H9 (cell line): Measurements from ENCODE around the gene MPP2. TPM values are rescaled to one million over a fixed set of nuclear protein-coding genes. Genes with fewer than 3 reads are reported as not detected.

Source experiments
- DNase-seq: peaks from one replicate; pipeline ENCODE4 v3.0.0-alpha.2; 2017
- H2AFZ ChIP-seq: one replicate; pipeline ENCODE4 v1.6.1; 2013; ENCODE audit warnings: mild to moderate bottlenecking, low read length, control low read depth, moderate library complexity
- H2AK5ac ChIP-seq: 2 replicates; pipeline ENCODE4 v1.6.1; 2013; ENCODE audit warnings: low read length, control low read depth, mixed read lengths; ENCODE audit not compliant: insufficient read length
- H2BK120ac ChIP-seq: one replicate; pipeline ENCODE4 v1.6.1; 2013; ENCODE audit warnings: low read depth, mild to moderate bottlenecking, low read length, control low read depth, inconsistent platforms; ENCODE audit not compliant: poor library complexity, severe bottlenecking
- H2BK12ac ChIP-seq: 2 replicates; pipeline ENCODE4 v1.6.1; 2013; ENCODE audit warnings: low read length, control low read depth, mixed read lengths, low read depth; ENCODE audit not compliant: insufficient read length
- H2BK15ac ChIP-seq: 2 replicates; pipeline ENCODE4 v1.6.1; 2013; ENCODE audit warnings: low read depth, low read length, control low read depth
- H2BK20ac ChIP-seq: one replicate; pipeline ENCODE4 v1.6.1; 2013; ENCODE audit warnings: low read depth, mild to moderate bottlenecking, low read length, control low read depth, inconsistent platforms; ENCODE audit not compliant: poor library complexity, severe bottlenecking
- H2BK5ac ChIP-seq: 2 replicates; pipeline ENCODE4 v1.6.1; 2013; ENCODE audit warnings: low read length, control low read depth, mixed read lengths; ENCODE audit not compliant: insufficient read length
- H3K14ac ChIP-seq: 2 replicates; pipeline ENCODE4 v1.6.1; 2013; ENCODE audit warnings: low read length, control low read depth; ENCODE audit not compliant: insufficient read depth
- H3K18ac ChIP-seq: 2 replicates; pipeline ENCODE4 v1.6.1; 2013; ENCODE audit warnings: low read depth, mild to moderate bottlenecking, mixed read lengths, low read length, control low read depth; ENCODE audit not compliant: insufficient read length
- H3K23ac ChIP-seq: 2 replicates; pipeline ENCODE4 v1.6.1; 2013; ENCODE audit warnings: low read length, control low read depth, mixed read lengths, low read depth; ENCODE audit not compliant: insufficient read length
- H3K23me2 ChIP-seq: 2 replicates; pipeline ENCODE4 v1.6.1; 2013; ENCODE audit warnings: low read depth, mild to moderate bottlenecking, mixed read lengths, low read length, control low read depth; ENCODE audit not compliant: insufficient read length, poor library complexity, severe bottlenecking
- H3K27ac ChIP-seq: 2 replicates; pipeline ENCODE4 v1.5.1; 2013; ENCODE audit warnings: low read length, control low read depth, mixed read lengths, low read depth; ENCODE audit not compliant: insufficient read length
- H3K27me3 ChIP-seq: 2 replicates; pipeline ENCODE4 v1.6.1; 2013; ENCODE audit warnings: low read length, control low read depth, inconsistent platforms; ENCODE audit not compliant: insufficient read depth
- H3K4ac ChIP-seq: 2 replicates; pipeline ENCODE4 v1.6.1; 2013; ENCODE audit warnings: low read depth, mild to moderate bottlenecking, control low read depth, inconsistent platforms, low read length, moderate library complexity
- H3K4me1 ChIP-seq: 2 replicates; pipeline ENCODE4 v1.6.1; 2013; ENCODE audit warnings: low read length, control low read depth, inconsistent platforms; ENCODE audit not compliant: insufficient read depth
- H3K4me2 ChIP-seq: 2 replicates; pipeline ENCODE4 v1.6.1; 2013; ENCODE audit warnings: low read length, control low read depth, mixed read lengths; ENCODE audit not compliant: insufficient read length, insufficient read depth
- H3K56ac ChIP-seq: 2 replicates; pipeline ENCODE4 v1.6.1; 2013; ENCODE audit warnings: low read depth, mild to moderate bottlenecking, mixed read lengths, low read length, control low read depth; ENCODE audit not compliant: insufficient read length
- H3K79me1 ChIP-seq: 2 replicates; pipeline ENCODE4 v1.6.1; 2013; ENCODE audit warnings: low read depth, mild to moderate bottlenecking, moderate library complexity, low read length, control low read depth, inconsistent platforms; ENCODE audit not compliant: insufficient read depth, poor library complexity, severe bottlenecking
- H3K79me2 ChIP-seq: 2 replicates; pipeline ENCODE4 v1.6.1; 2013; ENCODE audit warnings: low read length, control low read depth, inconsistent platforms; ENCODE audit not compliant: insufficient read depth
- H3K9ac ChIP-seq: 2 replicates; pipeline ENCODE4 v1.6.1; 2013; ENCODE audit warnings: low read length, control low read depth, mixed read lengths; ENCODE audit not compliant: insufficient read length; ENCODE audit errors: extremely low read depth
- H3K9me3 ChIP-seq: one replicate; pipeline ENCODE4 v1.6.1; 2013; ENCODE audit warnings: low read depth, low read length, inconsistent platforms; ENCODE audit not compliant: control insufficient read depth
- H3T11ph ChIP-seq: one replicate; pipeline ENCODE4 v1.6.1; 2013; ENCODE audit warnings: mild to moderate bottlenecking, low read length, control low read depth, inconsistent platforms
- H4K20me1 ChIP-seq: one replicate; pipeline ENCODE4 v1.6.1; 2013; ENCODE audit not compliant: control insufficient read depth, insufficient read length, insufficient read depth
- H4K5ac ChIP-seq: 2 replicates; pipeline ENCODE4 v1.6.1; 2013; ENCODE audit warnings: low read depth, mild to moderate bottlenecking, mixed read lengths, low read length, control low read depth; ENCODE audit not compliant: insufficient read length
- H4K8ac ChIP-seq: replicated peaks from 2 replicates; pipeline ENCODE4 v1.6.1; 2013; ENCODE audit warnings: low read length, control low read depth, mixed read lengths, low read depth; ENCODE audit not compliant: insufficient read length
- H4K91ac ChIP-seq: 2 replicates; pipeline ENCODE4 v1.6.1; 2013; ENCODE audit warnings: low read depth, mild to moderate bottlenecking, moderate library complexity, mixed read lengths, low read length, control low read depth; ENCODE audit not compliant: insufficient read length
- H3K27ac Mint-ChIP-seq, 3 experiments: 2 replicates in 2 of 3; 3 replicates in 1 of 3; pipeline ENCODE4 v1.8.0; 2020 to 2021; ENCODE audit warnings: mixed read lengths in 3 of 3, mild to moderate bottlenecking in 1 of 3, moderate library complexity in 1 of 3
- H3K27me3 Mint-ChIP-seq: 2 replicates; pipeline ENCODE4 v1.8.0; 2021; ENCODE audit warnings: low read depth, mild to moderate bottlenecking, moderate library complexity, mixed read lengths
- H3K36me3 Mint-ChIP-seq, 3 experiments: 2 replicates in 2 of 3; 3 replicates in 1 of 3; pipeline ENCODE4 v1.8.0; 2020 to 2021; ENCODE audit warnings: low read depth in 3 of 3, mixed read lengths in 3 of 3; ENCODE audit not compliant: insufficient read depth in 1 of 3
- H3K4me1 Mint-ChIP-seq, 2 experiments: 2 replicates each; pipeline ENCODE4 v1.8.0; 2020; ENCODE audit warnings: mixed read lengths in 2 of 2
- H3K4me3 Mint-ChIP-seq, 2 experiments: 2 replicates in 1 of 2; 3 replicates in 1 of 2; pipeline ENCODE4 v1.8.0; 2020 to 2021; ENCODE audit warnings: mild to moderate bottlenecking in 2 of 2, mixed read lengths in 2 of 2, moderate library complexity in 1 of 2
- H3K9me3 Mint-ChIP-seq, 2 experiments: 2 replicates in 1 of 2; 3 replicates in 1 of 2; pipeline ENCODE4 v1.8.0; 2020; ENCODE audit warnings: mild to moderate bottlenecking in 2 of 2, mixed read lengths in 2 of 2, moderate library complexity in 1 of 2
- CTCF ChIP-seq: fragments of 200-600 bp; sonication (generic); conservative IDR thresholded peaks from 3 replicates; pipeline ENCODE4 v1.8.0; 2021; ENCODE audit warnings: antibody characterized with exemption, mild to moderate bottlenecking
- WGBS: extraction: QIAGEN DNeasy Blood & Tissue Kit; methylation state at CpG from one replicate; pipeline ENCODE4 v1.1.7; 2013; ENCODE audit warnings: missing lambda C conversion rate, low lambda C conversion rate, mixed read lengths; ENCODE audit not compliant: insufficient read length; ENCODE audit errors: extremely low coverage; 5-methylcytosine and 5-hydroxymethylcytosine counted together
- total RNA-seq: library from RNA; stranded (reverse); gene quantifications from 2 replicates; pipeline ENCODE4 v1.2.1, GENCODE V29; 2021

MPP2 gene
- total RNA-seq, 1 experiment from 2014 or later = 16.3 TPM

- Mint-ChIP-seq H3K27me3 (peaks cover 58% of the 10 kb centered on the region), H3K36me3 (no peaks in the 10 kb centered on the region), H3K9me3 (no peaks in the 10 kb centered on the region), H3K27ac (no peak overlapping the region), H3K4me1 (peaks cover 8 to 19% of the 10 kb centered on the region in 2 experiments), H3K4me3 (no peak overlapping the region)
- Histone ChIP-seq H3K23me2 (no peaks in the 10 kb centered on the region), H3K4me2 (no peak overlapping the region), H3K79me2 (no peaks in the 10 kb centered on the region), H3K4me1 (no peaks in the 10 kb centered on the region), H2BK12ac (no peak overlapping the region), H3K23ac (no peak overlapping the region), H2BK120ac (no peak overlapping the region), H3K27ac (no peak overlapping the region), H3K14ac (no peak overlapping the region), H3T11ph (no peak overlapping the region), H4K8ac (no peak overlapping the region), H4K20me1 (no peaks in the 10 kb centered on the region), H2AFZ (no peak overlapping the region), H3K9me3 (no peaks in the 10 kb centered on the region), H2AK5ac (no peak overlapping the region), H2BK20ac (no peak overlapping the region), H4K5ac (no peak overlapping the region), H3K4ac (no peak overlapping the region), H2BK15ac (no peak overlapping the region), H4K91ac (no peak overlapping the region), H3K79me1 (no peaks in the 10 kb centered on the region), H3K27me3 (peaks cover 4% of the 10 kb centered on the region), H3K9ac (no peak overlapping the region), H2BK5ac (no peak overlapping the region), H3K56ac (no peak overlapping the region), H3K18ac (no peak overlapping the region)
- TF ChIP-seq CTCF = no peak
- no CpG with 5 or more reads among the region's 6 CpGs for WGBS
- no peak for DNase-seq
These were observed 31.5 kb upstream of the MPP2 start for GRCh38 chr17:43938838-43939182.
